GM11168 (cell line): ENCODE results near the gene EML4.

ENCODE experiments used
- in situ Hi-C: fragments of 300-500 bp; cut with MboI; formaldehyde crosslinking; loops from one replicate; pipeline ENCODE4 v1.12.0; 2022; ENCODE audit warnings: low sequenced_read_pairs; ENCODE audit not compliant: unreplicated experiment

The EML4 gene

DNA sequence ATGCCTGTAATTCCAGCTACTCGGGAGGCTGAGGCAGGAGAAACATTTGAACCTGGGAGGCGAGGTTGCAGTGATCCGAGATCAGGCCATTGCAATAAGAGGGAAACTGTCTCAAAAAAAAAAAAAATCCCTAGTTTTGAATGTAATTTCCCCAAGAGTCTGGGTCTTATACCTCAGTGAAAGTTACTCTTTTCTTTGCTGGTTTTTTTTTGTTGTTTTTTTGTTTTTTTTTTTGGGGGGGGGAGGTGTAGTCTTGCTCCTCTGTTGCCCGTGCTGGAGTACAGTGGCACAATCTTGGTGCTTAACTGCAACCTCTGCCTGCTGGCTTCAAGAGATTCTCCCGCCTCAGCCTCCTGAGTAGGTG is 22.8 kb downstream of the EML4 start:
- in situ Hi-C loops = loop anchor here (10.0 to 25.0 kb wide), 2 partner anchors 97 to 330 kb away; no protein-coding TSS in a partner anchor

DNA sequence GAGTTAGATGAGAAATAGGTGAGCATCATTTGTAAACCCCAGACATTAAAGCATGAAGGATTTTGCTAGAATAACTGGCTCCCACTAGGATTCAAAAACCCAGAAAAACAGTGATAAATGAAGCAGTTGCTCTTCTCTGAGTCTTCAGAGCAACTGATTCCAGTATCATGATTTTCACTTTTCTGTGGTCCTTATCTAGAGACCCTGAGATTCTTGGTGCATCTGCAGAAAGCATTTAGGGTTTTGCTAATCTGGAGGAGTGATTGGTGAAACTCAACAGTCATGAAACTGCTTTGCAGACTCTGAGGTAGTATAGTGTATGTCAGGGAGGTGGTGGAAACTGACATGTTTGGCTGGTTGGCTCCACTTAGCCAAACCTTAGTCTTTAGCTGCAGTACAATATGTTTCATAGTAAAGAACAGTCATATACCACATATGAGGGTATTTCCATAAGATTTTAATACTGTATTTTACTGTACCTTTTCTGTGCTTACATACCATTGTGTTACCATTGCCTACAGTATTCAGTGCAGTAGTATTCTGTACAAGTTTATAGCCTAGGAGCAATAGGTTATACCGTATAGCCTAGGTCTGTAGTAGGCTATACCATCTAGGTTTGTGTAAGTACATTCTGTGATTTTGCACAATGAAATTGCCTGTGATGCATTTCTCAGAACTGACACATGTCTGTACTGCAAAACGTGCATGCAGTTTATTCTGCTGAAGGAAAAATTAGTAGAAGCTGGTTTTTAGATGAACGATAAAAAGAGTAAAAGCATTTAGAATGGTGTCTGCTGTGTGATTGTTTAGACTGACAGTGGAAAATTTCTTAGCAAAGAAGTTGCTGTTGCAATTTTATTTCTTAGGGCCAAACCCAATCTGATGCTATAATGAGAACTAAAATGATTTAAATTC is 23.8 kb downstream of the EML4 start:
- in situ Hi-C loops = loop anchor here (10.0 to 25.0 kb wide), 2 partner anchors 98 to 331 kb away; no protein-coding TSS in a partner anchor

DNA sequence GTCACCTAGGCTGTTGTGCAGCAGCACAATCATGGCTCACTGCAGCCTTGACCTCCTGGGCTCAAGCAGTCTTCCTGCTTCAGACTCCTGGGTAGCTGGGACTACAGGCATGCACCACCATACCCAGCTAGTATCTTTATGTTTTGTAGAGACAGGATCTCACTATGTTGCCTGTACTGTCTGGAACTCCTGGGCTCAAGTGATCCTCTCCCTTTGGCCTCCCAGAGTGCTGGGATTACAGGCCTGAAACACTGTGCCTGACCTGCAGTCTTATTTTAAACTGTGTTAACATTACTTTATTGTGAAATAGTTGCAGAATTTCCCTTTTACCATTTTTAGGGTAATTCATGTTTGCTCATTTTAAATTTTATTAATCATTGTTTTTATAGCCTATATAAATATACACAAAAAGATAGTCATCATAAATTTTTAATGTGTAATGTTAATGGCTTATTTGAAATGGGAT is 24.6 kb downstream of the EML4 start:
- in situ Hi-C loops = loop anchor here (10.0 to 25.0 kb wide), 2 partner anchors 99 to 331 kb away; no protein-coding TSS in a partner anchor

DNA sequence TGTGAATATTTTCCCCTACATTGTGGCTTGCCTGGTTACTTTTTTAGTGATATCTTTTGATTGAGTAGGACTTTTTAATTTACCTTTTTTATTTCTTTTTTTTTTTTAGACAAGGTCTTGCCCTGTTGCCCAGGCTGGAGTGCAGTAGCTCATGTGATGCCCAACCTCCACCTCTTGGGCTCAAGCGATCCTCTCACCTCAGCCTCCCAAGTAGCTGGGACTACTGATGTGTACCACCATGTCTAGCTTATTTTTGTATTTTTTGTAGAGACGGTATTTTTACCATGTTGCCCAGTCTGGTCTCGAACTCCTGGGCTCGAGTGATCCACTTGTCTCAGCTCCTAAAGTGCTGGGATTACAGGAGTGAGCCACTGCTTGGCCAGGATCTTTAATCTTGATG is 25.3 kb downstream of the EML4 start:
- in situ Hi-C loops = loop anchor here (10.0 to 25.0 kb wide), 2 partner anchors 100 to 332 kb away; no protein-coding TSS in a partner anchor

DNA sequence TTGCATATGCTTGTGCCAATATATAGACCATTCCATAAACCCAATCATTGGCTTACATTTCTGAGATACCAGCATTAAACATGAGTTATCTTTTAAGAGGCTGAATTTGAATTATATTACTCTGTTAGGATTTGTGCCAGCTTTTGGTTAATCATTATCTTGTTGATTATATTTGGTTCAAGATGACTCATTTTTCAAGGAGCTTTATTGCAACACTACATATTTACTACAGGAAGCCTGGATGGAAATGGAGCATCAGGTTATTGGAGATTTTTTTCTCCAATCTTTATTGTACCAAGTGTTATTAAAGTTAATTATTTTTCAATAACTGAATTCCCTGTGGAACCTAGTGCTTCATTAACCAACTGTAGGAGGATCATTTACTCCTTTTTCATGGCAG is 26.4 kb downstream of the EML4 start:
- in situ Hi-C loops = loop anchor here (10.0 to 25.0 kb wide), 2 partner anchors 101 to 333 kb away; no protein-coding TSS in a partner anchor

DNA sequence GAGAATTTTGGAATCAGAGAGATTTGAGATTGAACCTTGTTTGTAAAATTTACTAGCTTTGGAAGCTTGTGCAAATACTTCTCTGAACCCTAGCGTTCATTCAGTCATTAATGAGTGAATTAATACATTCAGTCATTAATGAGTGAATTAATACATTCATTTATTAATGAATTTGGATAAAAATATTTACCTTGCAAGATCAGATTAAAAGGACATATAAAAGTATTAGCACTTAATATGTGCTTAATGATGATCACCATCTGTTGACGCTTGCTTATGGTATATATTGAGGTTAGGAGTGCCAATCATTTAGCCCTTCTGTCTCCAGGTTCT is 26.9 kb downstream of the EML4 start:
- in situ Hi-C loops = loop anchor here (10.0 to 25.0 kb wide), 2 partner anchors 101 to 334 kb away; no protein-coding TSS in a partner anchor

DNA sequence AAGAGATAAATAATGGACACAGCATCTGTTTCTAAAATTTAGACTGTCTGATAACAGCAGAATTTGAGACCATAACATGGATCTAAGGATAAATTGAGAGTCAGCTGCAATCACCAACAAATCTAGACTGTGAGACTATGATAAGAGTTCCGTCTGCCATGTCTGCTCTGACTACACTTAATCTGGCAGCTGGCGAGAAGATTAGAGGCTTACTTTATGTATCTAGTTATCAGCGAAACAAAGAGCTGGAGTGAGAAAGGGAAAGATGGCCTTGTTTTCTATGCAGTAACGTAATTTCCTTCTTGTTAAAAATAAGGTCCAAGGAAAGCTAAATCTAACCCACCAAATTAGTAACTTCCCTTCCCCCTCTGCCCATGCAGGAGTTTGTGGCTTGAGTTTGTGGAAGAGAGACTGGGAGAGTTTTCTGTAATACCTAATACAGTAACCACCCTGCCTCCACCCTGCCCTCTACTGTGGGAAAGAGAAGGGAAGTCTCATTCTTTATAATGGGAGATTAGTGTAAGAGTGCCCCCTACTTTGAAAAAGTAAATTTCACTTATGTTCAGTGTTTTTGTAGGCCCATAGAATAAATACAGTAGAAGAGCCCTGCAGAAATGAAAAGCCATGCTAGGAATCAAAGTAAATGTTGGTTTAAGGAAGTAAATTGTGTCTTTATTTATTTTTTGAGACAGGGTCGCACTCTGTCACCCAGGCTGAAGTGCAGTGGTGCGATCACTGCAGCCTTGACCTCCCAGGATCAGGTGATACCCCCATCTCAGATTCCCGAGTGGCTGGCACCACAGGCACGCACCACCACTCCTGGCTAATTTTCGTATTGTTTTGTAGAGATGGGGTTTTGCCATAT is 27.5 kb downstream of the EML4 start:
- in situ Hi-C loops = loop anchor here (10.0 to 25.0 kb wide), 2 partner anchors 102 to 334 kb away; no protein-coding TSS in a partner anchor

DNA sequence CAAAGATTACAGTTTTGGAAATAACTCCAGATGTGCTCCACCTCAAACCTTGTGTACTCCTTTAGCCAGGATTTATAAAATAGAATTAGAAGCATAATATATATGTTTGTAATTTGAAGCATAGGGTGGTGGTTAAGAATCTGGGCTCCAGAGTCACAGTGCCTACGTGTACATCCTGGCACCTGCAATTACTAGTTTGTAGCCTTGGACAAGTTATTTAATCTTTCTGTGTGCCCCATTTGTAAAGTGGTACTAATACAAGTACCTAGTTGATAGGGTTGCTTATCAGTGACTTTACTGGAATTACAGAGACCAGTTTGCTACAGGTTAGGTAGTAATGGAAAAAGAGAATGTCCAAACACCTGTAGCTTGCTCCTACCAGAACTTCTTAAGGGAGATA is 28.6 kb downstream of the EML4 start:
- in situ Hi-C loops = loop anchor here (10.0 to 25.0 kb wide), 2 partner anchors 103 to 335 kb away; no protein-coding TSS in a partner anchor

DNA sequence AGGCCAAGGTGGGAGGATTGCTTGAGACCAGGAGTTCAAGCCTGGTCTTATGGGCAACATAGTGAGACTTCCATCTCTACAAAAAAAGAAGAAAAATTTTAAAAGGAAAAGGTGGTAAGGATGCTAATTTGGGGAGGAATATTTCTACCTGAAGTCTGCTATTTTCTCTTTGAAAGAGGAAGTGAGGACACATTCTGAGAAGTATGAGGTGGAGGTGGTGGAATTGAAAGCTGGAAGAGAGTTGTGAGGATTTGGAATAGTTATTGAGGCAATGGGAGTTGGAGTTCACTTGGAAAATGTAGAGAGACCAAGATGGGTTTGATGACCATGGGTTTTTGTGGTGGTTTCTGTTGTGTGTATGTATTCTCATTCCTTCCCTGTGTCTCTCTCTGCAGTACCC is 29.3 kb downstream of the EML4 start:
- in situ Hi-C loops = loop anchor here (10.0 to 25.0 kb wide), 2 partner anchors 104 to 336 kb away; no protein-coding TSS in a partner anchor

DNA sequence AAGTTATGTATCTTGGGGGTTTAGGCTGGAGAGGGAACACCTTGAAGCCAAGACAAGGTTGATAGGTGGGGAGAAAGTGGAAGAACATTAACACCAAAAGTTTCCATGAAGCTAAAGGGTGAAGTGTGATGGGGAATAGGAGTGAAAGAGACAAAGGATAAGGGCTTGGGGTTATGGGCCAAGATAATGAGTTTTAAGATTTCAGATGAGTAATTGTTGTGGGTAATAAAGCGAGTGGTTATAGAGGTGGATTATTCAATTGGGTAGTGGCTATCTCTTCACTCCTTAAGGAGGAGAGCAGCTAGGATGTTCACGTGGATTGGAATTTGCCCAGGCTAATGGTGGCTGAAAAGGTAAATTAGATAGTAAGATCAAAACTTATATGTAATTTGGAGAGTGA is 29.8 kb downstream of the EML4 start:
- in situ Hi-C loops = loop anchor here (10.0 to 25.0 kb wide), 2 partner anchors 104 to 337 kb away; no protein-coding TSS in a partner anchor

DNA sequence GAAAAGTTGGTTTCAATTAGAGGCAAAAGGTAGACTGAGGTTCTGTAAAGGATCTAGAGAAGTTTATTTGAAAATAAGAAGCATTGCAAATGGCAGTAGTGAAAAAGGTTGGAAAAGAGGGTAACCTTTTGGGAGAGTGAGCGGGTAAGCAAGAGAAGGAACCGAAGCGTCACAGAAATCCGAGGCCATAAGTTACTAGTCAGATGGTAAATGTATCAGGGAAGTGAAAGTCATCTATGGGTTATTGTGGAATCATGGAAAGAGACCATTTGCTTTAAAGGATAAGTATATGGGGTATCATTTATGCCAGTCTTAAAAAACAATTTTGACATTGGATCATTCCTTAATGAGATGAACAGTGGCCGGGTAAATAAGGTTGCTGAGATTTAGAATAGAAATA is 30.5 kb downstream of the EML4 start:
- in situ Hi-C loops = loop anchor here (10.0 to 25.0 kb wide), 2 partner anchors 105 to 337 kb away; no protein-coding TSS in a partner anchor

DNA sequence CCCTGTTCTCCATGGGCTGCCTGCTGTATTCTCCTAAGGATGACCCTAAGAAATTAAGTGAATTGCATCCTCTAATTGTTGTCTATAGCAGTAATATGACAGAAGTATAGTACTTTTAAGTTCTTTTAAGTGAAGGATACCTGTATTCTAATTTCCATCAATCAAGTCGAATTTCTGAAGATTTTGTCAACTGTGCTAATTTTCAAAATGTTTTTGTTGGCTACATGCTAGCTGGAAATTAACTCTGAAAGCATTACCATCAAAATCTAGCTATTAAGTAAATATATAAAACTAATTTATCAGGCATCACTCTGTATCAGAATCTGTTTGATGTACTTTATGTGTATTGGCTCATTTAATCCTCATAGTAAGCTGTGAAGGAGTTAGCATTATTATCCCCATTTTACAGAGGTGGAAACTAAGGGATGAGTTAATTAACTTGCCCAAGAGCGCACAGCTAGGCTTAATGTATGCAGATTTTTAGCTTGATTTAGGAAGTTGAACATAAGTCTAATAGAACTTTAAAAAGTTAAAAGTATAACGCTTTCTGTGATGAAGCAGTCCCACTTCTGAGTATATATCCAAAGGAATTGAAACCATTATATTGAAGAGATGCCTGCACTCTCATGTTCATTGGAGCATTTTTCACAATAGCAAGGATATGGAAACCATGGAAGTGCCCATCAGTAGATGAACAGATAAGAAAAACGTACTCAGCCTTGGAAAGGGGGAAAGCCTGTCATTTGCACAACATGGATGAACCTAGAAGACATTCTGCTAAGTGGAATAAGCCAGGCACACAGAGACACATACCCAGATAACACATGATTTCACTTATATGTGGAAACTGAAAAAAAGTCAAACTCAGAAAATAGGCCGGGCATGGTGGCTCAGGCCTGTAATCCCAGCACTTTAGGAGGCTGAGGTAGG is 32.0 kb downstream of the EML4 start:
- in situ Hi-C loops = no loop called here

DNA sequence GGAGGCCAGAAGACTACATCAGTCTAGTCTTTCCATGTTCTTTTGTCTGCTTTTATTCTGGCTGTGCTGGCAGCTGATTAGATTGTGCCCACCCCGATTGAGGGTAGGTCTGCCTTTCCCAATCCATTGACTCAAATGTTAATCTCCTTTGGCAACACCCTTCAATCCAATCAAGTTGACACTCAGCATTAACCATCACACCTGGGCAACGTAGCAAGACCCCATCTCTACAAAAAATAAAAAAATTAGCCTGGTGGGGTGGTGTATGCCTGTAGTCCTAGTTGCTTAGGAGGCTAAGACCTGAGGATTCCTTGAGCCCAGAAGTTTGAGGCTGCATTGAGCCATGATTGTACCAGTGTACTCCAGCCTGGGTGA is 33.5 kb downstream of the EML4 start:
- in situ Hi-C loops = no loop called here

DNA sequence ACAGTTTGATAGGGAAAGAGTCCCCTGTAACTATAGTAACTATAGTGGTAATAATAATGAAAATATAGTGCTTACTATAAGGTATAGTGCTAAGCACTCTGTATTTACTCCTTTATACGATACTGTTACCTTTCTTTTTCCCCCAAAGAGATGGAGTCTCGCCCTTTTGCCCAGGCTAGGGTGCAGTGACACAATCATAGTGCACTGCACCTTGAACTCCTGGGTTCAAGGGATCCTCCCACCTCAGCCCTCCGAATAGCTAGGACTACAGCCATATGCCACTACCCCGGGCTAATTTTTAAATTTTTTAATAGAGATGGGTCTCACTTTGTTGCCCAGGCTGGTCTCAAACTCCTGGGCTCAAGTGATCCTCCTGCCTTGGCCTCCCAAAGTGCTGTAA is 34.6 kb downstream of the EML4 start:
- in situ Hi-C loops = no loop called here

DNA sequence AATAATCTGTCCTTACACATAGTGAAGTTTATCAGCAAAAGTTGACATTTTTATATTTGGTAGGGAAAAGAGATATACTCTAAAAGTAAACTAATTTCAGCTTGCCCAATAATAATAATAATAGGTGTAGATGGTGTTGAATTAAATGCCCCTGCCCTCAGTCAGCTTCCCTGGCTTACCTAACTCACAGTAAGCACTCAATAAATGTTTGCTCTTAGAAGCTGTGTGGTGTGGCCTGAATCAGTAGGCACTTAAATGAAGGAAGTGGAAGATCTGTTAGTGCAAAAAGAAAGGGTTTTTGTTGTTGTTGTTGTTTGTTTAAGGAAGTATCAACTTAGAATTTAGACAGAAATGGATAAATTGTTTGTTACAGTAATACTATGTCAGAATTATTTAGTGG is 36.2 kb downstream of the EML4 start:
- in situ Hi-C loops = no loop called here

DNA sequence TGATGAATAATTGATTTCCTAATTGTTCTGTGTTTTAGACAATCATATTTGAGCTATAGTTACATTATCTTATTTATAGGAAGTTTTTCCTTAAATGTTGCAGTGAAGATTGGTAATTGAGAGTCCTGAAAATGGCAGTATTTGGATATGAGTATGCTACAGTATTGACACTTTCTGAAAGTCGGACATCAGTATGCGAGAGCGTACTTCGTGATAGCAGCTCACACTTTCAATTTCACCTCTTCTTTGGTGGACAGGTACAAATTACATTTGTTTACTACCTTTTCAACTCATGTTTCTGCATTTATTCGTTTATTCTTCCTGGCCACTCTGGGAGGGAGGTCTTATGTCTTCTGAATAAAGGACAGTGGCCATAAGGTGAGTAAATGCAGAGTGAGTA is 38.7 kb downstream of the EML4 start:
- in situ Hi-C loops = no loop called here

DNA sequence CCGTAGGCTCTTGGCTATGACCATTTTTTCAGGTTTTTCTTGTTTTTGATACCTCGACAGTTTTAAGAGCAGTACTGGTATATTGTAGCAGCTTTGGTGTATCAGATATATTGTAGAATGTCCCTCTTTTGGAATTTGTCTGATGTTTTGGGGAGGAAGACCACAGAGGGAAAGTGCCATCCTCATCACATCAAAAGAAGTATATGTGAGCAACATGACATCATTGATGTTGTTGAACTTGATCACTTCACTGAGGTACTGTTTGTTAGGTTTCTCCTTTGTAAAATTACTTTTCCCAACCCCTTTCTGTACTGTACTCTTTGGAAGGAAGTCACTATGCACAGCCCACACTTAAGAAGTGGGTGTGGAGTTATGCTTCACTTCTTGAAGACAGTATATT is 41.0 kb downstream of the EML4 start:
- in situ Hi-C loops = no loop called here

DNA sequence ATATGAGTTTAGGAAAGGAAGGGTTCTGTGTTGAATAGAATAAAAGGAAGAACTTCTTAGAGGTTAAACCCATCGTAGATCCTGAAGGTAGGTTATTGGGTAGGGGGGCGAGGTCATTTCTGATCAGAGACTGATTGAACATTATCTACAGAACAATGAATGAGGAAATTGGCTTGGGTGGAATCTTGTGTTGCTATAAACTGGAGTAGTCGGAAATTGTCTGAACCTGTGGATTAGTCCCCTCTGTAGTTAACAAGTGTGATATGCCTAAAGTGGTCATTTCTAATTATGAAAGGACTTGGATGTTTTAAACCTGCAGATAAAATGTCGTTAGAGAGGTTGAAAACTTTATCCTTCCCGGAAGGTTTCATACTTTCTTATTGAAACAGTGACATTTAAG is 42.1 kb downstream of the EML4 start:
- in situ Hi-C loops = no loop called here

DNA sequence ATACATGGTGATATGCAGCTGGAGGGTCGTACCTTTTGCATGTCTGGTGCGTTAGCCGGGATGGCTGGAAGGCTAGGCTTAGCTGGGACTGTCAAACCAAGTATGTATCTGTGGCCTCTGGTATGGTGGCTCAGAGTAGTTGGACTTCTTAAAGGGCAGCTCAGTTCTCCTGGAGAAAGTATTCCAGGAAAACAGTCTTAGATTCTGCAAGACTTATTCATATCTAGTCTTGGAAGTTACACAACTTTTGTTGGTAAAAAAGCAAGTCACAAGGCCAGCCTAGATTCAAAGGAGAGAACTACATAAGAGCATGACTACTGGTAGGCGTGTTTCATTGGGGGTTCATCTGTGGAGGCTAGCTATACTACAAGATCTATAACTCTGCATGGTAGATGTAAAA is 45.5 kb downstream of the EML4 start:
- in situ Hi-C loops = no loop called here
